ENCODE data around the gene PRDX5. TPM values are rescaled to one million over a fixed set of nuclear protein-coding genes. Genes with fewer than 3 reads are reported as not detected.
A peak's percentile ranks its signal among the peaks of the same experiment; 100 is the strongest.

The PRDX5 gene
- polyA plus RNA-seq = 185 TPM

DNA sequence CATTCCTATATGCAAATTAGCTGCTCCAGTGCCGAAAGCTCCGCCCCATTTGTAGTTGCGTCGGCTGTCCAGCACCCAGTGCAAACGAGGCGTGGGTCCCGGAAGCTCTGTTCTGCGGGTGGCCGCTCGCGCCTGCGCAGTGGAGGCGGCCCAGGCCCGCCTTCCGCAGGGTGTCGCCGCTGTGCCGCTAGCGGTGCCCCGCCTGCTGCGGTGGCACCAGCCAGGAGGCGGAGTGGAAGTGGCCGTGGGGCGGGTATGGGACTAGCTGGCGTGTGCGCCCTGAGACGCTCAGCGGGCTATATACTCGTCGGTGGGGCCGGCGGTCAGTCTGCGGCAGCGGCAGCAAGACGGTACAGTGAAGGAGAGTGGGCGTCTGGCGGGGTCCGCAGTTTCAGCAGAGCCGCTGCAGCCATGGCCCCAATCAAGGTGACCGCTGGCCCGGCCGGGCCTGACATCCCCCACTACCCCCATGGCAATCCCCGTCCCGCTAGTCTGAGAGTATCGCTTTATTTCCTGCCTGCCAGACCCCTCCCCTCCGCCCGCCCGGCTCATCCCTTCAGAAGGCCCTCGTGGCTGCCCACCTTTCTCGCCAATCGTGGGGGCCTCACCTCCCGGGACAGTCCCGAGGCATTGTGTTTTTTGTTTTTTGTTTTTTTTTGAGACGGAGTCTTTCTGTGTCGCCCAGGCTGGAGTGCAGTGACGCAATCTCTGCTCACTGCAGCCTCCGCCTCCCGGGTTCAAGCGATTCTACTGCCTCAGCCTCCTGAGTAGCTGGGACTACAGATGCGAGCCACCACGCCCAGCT is at the start of gene PRDX5:
Gene PRDX5 (plus strand): TSS at position 161 of the 805 bp plus-strand sequence. CDS start 95 bp downstream, at position 256.
- Mint-ChIP-seq H3K4me3 (peak within 1 kb of the TSS; percentile 89 to 100 (median 98)), H3K27me3 (no peaks in the 10 kb centered on the region), H3K27ac (peak within 1 kb of the TSS; percentile 99 to 100 (median 100)), H3K4me1 (peaks cover 10 to 19% (median 17%) of the 10 kb centered on the region in 3 donors), H3K9me3 (no peaks in the 10 kb centered on the region), H3K36me3 (no peaks in the 10 kb centered on the region)

DNA sequence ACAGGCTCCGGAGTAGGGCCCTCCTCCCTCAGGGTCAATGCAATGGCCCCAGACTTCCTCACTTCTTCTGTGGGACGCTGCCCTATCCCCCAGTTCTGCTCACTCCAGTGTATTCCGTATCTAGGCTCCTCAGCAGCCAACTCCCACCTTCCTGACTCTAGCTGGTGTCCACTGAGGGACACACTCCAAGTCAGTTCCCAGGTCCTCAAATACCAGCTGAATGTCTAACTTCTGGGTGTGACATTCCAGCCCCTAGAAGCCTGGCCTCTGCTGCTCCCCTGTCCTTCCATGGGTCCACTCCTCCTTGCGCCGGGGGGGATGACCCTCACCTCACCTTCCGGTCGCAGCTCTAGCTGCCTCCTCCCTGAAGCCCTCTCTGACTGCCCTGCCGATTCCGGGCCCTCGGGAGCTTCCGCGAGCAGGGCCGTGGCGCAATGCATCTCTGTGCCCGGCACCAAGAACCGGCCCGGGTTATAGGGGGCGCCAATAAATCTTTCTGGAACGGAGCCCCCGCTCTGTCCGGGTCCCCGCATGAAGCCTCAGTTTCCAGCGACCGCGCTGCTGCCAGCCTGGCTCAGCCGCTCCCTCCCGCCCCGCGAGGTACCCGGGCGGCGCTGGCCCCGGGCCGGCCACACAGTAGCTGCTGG is 48.9 kb upstream of the PRDX5 start:
- H3K27me3 Mint-ChIP-seq = no peaks in the 10 kb centered on the region
- peak overlapping the region; percentile 99 for H3K27ac Mint-ChIP-seq
- peaks cover 1% of the 10 kb centered on the region for H3K36me3 Mint-ChIP-seq
- H3K4me3 Mint-ChIP-seq = peak overlapping the region; percentile 98 to 100 (median 98)
- no peaks in the 10 kb centered on the region for H3K9me3 Mint-ChIP-seq
- H3K4me1 Mint-ChIP-seq = peaks cover 13 to 16% (median 13%) of the 10 kb centered on the region in 3 donors

DNA sequence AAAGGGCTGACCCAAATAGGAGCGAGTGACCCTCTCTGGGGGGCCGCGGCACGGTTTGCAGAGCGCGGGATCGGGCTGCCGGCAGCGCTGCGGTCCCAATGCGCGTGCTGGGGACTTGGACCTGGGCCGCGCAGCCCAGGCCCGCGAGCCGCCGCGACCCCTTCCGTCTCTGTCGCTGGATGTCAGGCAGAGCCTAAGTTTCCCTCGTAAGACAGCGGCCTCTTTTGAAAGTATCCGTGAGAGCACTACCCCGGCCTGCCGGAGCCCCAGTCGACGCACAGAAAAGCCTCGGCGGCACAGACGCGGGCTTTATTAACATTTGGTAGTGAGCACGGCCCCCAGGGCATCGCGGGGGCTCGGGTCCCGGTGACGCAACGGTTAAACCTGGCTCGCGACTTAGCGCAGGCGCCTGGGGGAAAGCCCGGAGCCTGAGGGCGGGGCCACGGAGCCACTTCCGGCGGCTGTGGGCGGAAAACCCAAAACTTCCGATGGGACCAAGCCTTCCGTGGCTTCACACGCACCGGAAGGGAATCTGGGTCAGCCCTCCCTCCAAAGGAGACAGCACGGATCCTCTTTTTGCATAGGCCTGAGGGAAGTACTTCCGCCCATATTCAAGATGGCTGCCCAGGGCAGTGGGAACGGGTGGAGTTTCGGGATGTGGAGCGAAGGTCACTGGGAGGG is 48.2 kb upstream of the PRDX5 start:
- peaks cover 1% of the 10 kb centered on the region for H3K36me3 Mint-ChIP-seq
- H3K27ac Mint-ChIP-seq = peak overlapping the region; percentile 99
- peaks cover 13 to 16% (median 13%) of the 10 kb centered on the region in 3 donors for H3K4me1 Mint-ChIP-seq
- no peaks in the 10 kb centered on the region for H3K27me3 Mint-ChIP-seq
- no peaks in the 10 kb centered on the region for H3K9me3 Mint-ChIP-seq
- H3K4me3 Mint-ChIP-seq = peak overlapping the region; percentile 98 to 100 (median 98)

DNA sequence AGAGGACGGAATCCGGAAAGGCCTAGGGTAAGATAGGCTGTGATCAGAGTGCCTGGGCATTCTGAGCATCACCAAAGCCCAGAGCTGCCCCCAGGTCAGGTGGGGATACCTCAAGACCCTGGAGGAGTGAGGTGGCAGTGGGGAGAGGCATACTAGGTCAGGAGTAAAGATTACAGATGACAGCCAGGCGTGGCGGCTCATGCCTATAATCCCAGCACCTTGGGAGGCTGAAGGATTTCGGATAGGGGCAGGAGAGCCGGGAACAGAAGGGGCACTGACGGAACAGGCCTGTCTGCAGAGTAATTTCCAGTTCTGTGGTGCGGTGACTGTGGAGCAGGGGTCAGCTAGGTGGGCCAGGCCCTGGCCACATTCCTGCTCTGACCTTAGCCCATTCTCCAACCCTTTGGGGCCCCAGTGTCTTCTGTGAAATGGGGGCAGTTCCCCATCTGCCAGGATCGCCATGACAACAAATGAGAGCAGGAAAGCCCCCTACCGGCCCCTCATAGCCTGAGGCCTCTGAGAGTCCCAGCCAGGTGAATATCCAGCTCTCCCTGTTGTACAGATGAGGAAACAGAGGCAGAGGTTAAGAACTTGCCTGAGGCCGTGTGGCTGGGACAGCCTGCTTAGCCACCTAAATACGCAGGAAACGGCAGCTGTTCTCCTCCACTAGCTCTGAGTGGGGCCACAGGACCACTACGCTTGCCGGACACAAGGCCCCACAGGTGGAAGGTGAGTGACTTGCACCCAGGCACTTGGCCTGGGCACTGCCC is 42.7 kb upstream of the PRDX5 start:
- Mint-ChIP-seq H3K4me3 (peak overlapping the region in 1 of 4 donors; percentile 23), H3K27me3 (no peaks in the 10 kb centered on the region), H3K4me1 (peaks cover 3 to 11% (median 7%) of the 10 kb centered on the region in 3 donors), H3K36me3 (peaks cover 2% of the 10 kb centered on the region), H3K27ac (peak overlapping the region in 1 of 3 donors; percentile 71), H3K9me3 (no peaks in the 10 kb centered on the region)

DNA sequence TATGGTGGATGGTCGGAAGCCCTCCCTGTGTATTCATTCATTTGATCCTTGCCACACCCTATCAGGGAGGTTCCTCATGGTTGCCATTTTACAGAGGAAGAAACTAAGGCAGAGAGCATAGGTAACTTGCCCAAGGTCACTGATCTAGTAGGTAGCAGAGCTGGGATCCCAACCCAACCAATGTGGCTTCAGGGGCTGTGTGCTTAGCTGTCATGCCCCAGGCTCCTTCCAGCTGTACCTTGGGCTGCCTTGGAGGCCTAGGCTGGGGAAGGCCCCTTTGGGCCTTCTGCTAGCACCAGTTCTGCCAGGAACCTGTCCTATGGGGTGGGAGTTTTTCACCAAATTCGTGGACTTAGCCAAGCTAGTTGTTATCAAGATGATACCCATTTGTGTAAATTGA is 42.1 kb upstream of the PRDX5 start:
- no peak overlapping the region for H3K4me3 Mint-ChIP-seq
- peaks cover 2% of the 10 kb centered on the region for H3K36me3 Mint-ChIP-seq
- no peaks in the 10 kb centered on the region for H3K9me3 Mint-ChIP-seq
- peaks cover 0 to 9% (median 6%) of the 10 kb centered on the region in 3 donors for H3K4me1 Mint-ChIP-seq
- H3K27me3 Mint-ChIP-seq = no peaks in the 10 kb centered on the region
- no peak overlapping the region for H3K27ac Mint-ChIP-seq

DNA sequence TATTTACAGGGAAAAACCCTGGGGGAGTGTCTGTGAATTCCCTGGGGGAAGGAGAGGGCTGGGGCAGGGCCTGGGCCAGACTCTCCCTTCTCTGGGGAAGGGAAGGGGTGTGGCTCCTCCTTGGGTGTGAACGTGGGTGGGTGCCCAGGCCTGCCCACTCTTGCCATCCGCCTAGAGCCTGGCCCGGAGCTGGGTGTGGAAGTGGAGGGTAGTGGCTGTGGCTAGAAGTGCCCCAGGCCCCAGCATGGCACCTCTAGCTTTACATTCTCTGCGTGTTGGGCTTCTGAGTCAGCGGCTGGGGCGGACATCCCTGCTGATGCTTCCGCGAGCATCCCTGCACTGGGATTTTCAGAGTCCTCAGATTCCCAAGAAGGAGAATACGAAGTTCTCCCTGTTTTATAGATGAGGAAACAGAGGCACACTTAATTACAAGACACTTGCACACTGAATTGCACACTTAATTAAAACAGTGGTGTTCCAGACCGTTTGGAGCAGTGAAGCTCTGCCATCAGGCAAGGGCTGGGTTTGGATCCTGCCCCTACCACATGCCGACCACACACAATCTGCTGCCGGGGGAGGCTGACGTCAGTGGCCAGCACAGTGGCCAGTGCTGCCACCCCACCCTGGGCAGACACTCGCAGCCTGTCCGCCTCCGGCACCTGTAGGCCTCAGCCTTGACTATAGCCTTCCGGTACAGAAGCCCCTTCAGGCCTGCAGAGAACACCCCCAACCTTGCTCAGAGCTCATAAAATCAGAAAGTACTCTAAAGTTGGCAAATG is 41.1 kb upstream of the PRDX5 start:
- H3K4me1 Mint-ChIP-seq = peaks cover 0 to 8% (median 4%) of the 10 kb centered on the region in 3 donors
- no peaks in the 10 kb centered on the region for H3K27me3 Mint-ChIP-seq
- no peaks in the 10 kb centered on the region for H3K9me3 Mint-ChIP-seq
- peaks cover 2% of the 10 kb centered on the region for H3K36me3 Mint-ChIP-seq
- peak overlapping the region in 1 of 4 donors; percentile 45 for H3K4me3 Mint-ChIP-seq
- H3K27ac Mint-ChIP-seq = no peak overlapping the region

DNA sequence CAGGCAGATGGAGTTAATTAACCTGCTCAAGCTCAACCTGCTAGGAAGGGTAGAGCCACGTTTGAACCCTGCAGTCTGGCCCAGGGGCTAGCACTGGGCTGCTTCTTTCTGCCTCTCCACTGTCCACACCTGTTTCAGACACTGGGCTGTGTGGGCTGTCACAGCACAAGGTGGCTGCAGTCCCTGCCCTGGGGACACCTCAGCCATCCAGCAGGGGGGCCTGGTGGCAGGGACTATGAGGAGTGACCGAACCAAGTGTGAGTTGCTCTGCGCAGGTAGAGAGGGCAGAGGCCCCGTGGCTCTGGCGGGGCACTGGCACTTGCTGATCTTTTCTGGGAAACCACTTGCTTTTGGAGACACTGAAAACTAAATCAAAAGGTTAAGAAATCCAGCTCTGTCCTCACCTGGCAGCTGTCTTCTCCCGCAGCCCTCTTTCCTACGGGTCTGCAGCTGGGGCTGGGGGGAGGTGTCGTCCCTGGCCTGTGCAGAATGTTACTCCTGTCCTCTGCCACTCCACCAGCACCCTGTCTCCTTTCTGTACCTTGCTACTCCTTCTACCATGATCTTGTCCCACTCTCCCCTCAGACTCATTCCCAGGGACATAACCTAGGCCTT is 39.2 kb upstream of the PRDX5 start:
- peak overlapping the region in 1 of 4 donors; percentile 26 for H3K4me3 Mint-ChIP-seq

DNA sequence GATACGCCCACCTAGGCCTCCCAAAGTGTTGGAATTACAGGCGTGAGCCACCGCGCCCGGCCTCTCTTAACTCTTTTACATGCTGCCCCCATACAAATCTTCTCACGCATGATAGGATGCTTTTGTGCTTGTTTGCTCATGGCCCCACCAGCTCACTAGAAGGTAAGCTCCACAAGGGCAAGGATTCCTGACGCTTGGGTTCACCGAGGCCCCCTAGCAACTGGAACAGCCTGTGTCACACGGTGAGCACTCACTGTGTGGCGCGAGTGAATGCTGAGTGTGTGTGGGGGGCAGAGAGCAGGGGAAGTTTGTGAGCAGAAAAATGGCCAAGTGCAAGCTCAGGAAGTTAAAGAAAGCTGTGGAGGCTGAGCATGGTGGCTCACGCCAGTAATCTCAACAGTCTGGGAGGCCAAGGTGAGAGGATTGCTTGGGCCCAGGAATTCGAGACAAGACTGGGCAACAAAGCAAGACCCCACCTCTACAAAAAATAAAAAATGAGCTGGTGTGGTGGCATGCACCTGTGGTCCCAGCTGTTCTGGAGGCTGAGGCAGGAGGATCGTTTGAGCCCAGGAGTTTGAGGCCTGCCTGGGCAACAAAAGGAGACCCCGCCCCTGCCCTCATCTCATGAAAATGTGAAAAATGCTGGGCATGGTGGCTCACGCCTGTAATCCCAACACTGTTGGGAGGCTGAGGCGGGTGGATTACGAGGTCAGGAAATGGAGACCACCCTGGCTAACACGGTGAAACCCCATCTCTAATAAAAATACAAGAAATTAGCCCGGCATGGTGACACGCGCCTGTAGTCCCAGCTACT is 35.8 kb upstream of the PRDX5 start:
- Mint-ChIP-seq H3K4me3 (no peak overlapping the region), H3K4me1 (peaks cover 5 to 10% (median 7%) of the 10 kb centered on the region in 3 donors), H3K36me3 (peaks cover 5% of the 10 kb centered on the region), H3K27ac (peak overlapping the region; percentile 31 to 76 (median 50)), H3K27me3 (no peaks in the 10 kb centered on the region), H3K9me3 (no peaks in the 10 kb centered on the region)

More for the DNA sequence above, 39.2 kb upstream of the PRDX5 start:
- H3K36me3 Mint-ChIP-seq = peaks cover 5% of the 10 kb centered on the region
- peak overlapping the region; percentile 53 to 70 (median 64) for H3K27ac Mint-ChIP-seq
- H3K9me3 Mint-ChIP-seq = no peaks in the 10 kb centered on the region
- H3K27me3 Mint-ChIP-seq = no peaks in the 10 kb centered on the region
- H3K4me1 Mint-ChIP-seq = peaks cover 0 to 4% (median 3%) of the 10 kb centered on the region in 3 donors

DNA sequence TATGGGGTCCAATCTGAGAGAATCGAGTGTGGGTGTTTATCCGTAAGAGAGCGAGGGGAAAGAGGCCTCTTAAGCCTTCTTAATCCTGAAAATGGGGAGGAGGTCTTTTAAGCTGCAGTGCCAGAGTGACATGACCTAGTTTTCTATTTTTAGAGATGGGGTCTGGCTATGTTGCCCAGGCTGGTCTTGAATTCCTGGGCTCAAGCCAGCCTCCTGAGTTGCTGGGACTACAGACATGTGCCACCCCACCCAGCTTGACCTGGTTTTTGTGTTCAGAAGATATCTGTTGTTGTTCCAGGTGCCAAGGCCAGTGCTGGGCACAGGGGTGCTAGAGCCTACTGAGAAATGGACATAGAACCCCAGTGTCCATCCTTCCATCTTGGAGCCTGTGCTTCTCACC is 34.8 kb upstream of the PRDX5 start:
- Mint-ChIP-seq H3K27me3 (no peaks in the 10 kb centered on the region), H3K4me1 (peaks cover 3 to 10% (median 7%) of the 10 kb centered on the region in 3 donors), H3K4me3 (peak overlapping the region; percentile 80 to 95 (median 89)), H3K36me3 (peaks cover 5% of the 10 kb centered on the region), H3K27ac (peak overlapping the region in 2 of 3 donors; percentile 35 to 100), H3K9me3 (no peaks in the 10 kb centered on the region)

DNA sequence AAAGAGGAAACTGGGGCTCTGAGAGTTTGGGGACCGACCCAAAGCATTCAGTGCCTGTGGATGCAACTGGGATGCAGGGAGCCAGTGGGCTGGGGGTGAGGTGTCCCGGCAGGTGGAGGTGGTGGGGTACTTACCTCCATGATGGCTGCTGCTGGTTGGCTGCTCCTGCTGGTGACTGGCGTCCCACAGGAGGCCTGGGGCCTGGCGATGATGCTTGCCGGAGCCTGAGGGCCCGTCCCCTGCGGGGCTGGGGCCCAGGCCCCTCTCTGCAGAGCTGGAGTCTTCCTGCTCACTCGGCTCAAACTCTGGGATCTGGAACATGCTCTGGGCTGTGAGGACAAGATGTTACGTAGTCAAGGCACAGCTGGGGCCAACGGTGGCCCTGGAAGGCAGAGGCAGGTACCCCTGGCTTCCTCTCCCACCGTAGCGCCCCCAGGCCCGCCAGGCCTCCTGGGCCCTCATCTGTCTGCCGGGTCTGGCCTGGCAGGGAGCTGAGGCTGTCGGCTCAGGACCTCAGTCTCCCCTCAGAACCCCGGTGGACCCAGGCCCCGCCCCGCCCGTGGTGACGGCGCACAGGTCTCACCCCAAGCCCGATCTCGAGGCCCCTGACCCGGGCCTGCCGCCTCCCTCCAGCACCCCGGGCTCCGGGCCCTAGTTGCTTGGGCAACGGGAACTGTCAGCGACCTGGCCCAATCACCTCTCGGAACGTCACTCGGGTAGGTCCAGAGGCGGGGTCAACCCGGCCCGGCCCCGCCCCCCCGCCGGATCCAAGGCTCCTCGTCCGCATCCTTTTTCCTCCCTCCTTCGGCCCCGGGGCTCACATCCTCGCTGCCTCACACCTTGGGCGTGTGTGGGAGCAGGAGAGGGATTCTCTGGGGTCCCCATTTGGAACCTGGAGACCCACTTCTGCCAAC is 33.6 kb upstream of the PRDX5 start, which contains the start of gene BAD:
Gene BAD (minus strand): TSS at position 618 of the 914 bp plus-strand sequence. CDS start 297 bp downstream, at position 321.
- H3K27me3 Mint-ChIP-seq = no peaks in the 10 kb centered on the region
- H3K36me3 Mint-ChIP-seq = peaks cover 2% of the 10 kb centered on the region
- peak within 1 kb of the TSS; percentile 89 to 96 (median 95) for H3K4me3 Mint-ChIP-seq
- H3K4me1 Mint-ChIP-seq = peaks cover 3 to 10% (median 7%) of the 10 kb centered on the region in 3 donors
- H3K9me3 Mint-ChIP-seq = no peaks in the 10 kb centered on the region
- peak within 1 kb of the TSS; percentile 99 to 100 (median 99) for H3K27ac Mint-ChIP-seq

DNA sequence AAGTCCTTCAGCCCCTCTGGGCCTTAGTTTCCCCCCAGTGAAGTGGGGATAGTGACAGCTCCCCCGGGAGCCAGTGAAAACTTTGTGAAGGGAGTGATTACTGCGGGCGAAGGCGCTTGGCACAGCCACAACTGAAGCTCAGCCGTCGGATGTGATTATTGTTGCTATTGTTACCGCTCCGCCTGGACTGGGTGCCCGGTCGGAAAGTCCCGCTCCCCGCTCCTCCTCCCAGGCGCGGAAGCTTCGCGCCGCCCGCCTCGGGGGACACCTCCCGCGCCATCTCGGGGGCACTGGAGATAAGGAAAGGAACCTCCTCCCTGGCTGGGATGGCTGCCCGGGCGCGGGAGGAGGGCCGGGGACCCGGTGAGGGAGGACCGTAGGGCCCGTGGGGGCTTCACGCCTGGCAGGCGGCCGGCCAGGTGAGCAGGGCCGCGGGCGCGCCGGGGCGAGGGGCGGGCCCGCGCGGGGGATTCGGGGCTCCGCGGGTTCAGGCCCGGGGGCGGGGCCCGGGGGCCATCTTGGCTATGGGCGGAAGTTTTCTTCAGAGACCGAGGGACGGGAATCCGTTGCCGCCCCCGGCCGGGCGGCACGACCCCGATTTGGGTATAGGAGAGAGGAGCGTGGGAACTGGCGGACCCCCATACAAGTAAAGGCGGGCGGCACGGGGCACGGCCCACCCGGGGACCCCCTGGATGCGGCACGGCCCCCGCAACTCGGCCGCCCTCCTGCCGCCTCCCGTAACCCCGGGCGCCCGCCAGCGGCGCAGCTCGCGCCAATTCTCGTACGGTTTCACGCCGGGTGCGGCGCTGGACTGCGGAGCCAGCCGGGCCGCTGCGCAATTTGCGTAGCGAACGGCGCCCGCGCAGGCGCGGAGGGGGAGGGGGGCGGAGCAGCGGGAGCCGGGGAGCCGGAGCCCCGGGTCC is 32.7 kb upstream of the PRDX5 start, which contains the start of gene GPR137:
Gene GPR137 (plus strand): TSS at position 887 of the 923 bp plus-strand sequence. CDS start 677 bp downstream, outside the sequence.
- Mint-ChIP-seq H3K9me3 (no peaks in the 10 kb centered on the region), H3K4me3 (peak within 1 kb of the TSS; percentile 89 to 96 (median 95)), H3K27me3 (no peaks in the 10 kb centered on the region), H3K27ac (peak within 1 kb of the TSS; percentile 99 to 100 (median 99)), H3K36me3 (peaks cover 2% of the 10 kb centered on the region), H3K4me1 (peaks cover 3 to 10% (median 7%) of the 10 kb centered on the region in 3 donors)

Measured in IgD-negative memory B cell (primary cell).